Nephron progenitor cell (in vitro differentiated cells): ENCODE measurements around the gene HARBI1.

Experiments
- DNase-seq: peaks from one replicate; pipeline ENCODE4 v3.0.0; 2021
- H3K27ac Mint-ChIP-seq: 2 replicates; pipeline ENCODE4 v1.8.0; 2021; ENCODE audit warnings: mild to moderate bottlenecking, moderate library complexity, mixed read lengths
- H3K27me3 Mint-ChIP-seq: 2 replicates; pipeline ENCODE4 v1.8.0; 2021; ENCODE audit warnings: mild to moderate bottlenecking, low read depth, mixed read lengths; ENCODE audit not compliant: poor library complexity
- H3K36me3 Mint-ChIP-seq: 2 replicates; pipeline ENCODE4 v1.8.0; 2021; ENCODE audit warnings: low read depth, mixed read lengths
- H3K4me1 Mint-ChIP-seq: 2 replicates; pipeline ENCODE4 v1.8.0; 2021; ENCODE audit warnings: mixed read lengths
- H3K4me3 Mint-ChIP-seq: 2 replicates; pipeline ENCODE4 v1.8.0; 2021; ENCODE audit warnings: mild to moderate bottlenecking, moderate library complexity, mixed read lengths
- H3K9me3 Mint-ChIP-seq: 2 replicates; pipeline ENCODE4 v1.8.0; 2021; ENCODE audit warnings: mild to moderate bottlenecking, moderate library complexity, mixed read lengths
- CTCF ChIP-seq: fragments of 200-600 bp; sonication (generic); IDR thresholded peaks from 2 replicates; pipeline ENCODE4 v1.5.0; 2021; ENCODE audit warnings: antibody characterized with exemption

HARBI1 gene

DNA sequence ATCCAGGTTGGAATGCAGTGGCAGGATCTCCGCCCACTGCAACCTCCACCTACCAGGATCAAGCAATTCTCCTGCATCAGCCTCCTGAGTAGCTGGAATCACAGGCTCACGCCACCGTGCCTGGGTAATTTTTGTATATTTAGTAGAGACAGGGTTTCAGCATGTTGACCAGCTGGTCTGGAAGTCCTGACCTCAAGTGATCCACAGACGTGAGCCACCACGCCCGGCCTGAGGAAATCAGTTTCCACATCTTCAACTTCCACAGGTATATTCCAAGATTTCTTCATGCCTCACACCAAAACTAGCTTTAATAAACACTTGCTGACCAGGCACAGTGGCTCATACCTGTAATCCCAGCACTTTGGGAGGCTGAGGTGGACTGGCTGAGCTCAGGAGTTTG lies 7.6 kb downstream of the HARBI1 start:
- Mint-ChIP-seq H3K27me3 (no peaks in the 10 kb centered on the region), H3K9me3 (no peaks in the 10 kb centered on the region), H3K4me1 (no peaks in the 10 kb centered on the region), H3K36me3 (no peaks in the 10 kb centered on the region), H3K4me3 (no peak overlapping the region), H3K27ac (no peak overlapping the region)
- no peak for TF ChIP-seq CTCF
- DNase-seq: no peak

DNA sequence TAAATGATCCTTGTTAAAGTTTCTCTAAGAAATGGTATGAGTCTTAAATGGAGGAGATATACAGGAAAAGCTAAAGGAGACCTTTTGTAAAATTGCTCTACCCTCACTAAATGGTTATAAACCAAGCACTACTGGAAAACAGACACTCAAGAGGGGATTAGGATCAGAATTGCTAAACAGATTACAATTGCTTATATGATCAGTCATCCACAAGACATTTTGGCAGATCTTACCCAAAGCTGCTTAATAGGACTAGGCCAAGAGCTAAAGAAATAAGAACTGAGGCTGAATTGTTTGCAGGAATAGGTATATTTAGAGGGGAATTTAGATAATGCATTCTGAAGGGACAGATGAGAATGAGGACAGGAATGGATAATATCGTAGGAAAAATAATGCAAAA lies 9.5 kb downstream of the HARBI1 start:
- no peak overlapping the region for H3K4me3 Mint-ChIP-seq
- DNase-seq: no peak
- no peak for TF ChIP-seq CTCF
- H3K4me1 Mint-ChIP-seq: no peaks in the 10 kb centered on the region
- no peaks in the 10 kb centered on the region for H3K36me3 Mint-ChIP-seq
- no peaks in the 10 kb centered on the region for H3K27me3 Mint-ChIP-seq
- H3K9me3 Mint-ChIP-seq: no peaks in the 10 kb centered on the region
- H3K27ac Mint-ChIP-seq: no peak overlapping the region

DNA sequence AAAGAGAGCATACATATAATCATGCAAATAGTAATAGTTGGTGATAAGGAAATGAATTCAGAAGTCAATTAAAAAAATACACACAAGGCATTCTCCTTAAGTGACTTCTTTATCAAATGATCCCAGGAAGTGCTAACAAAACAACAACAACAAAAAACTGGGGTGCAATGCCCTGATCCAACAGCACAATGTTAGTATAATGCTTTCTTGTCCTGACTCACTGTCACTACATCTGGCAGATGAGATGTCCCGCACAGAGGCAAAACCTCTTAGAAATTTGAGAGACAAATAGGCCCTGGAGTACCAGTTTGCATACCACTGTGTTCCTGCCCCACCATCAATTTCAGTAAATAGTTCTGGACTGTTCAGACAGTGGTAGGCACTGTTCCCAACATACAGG lies 12.2 kb downstream of the HARBI1 start:
- H3K27ac Mint-ChIP-seq: no peak overlapping the region
- H3K9me3 Mint-ChIP-seq: no peaks in the 10 kb centered on the region
- H3K4me1 Mint-ChIP-seq: no peaks in the 10 kb centered on the region
- no peaks in the 10 kb centered on the region for H3K36me3 Mint-ChIP-seq
- H3K4me3 Mint-ChIP-seq: no peak overlapping the region
- no peak for DNase-seq
- H3K27me3 Mint-ChIP-seq: no peaks in the 10 kb centered on the region
- no peak for TF ChIP-seq CTCF

GRCh38 chr11:46603704-46604308 lies 13.2 kb downstream of the HARBI1 start:
- no peaks in the 10 kb centered on the region for H3K4me1 Mint-ChIP-seq
- H3K36me3 Mint-ChIP-seq: no peaks in the 10 kb centered on the region
- H3K4me3 Mint-ChIP-seq: no peak overlapping the region
- H3K9me3 Mint-ChIP-seq: no peaks in the 10 kb centered on the region
- H3K27ac Mint-ChIP-seq: no peak overlapping the region
- H3K27me3 Mint-ChIP-seq: no peaks in the 10 kb centered on the region
- no peak for TF ChIP-seq CTCF
- no peak for DNase-seq

- Mint-ChIP-seq H3K27ac (no peak overlapping the region), H3K4me3 (no peak overlapping the region), H3K9me3 (no peaks in the 10 kb centered on the region), H3K27me3 (no peaks in the 10 kb centered on the region), H3K36me3 (no peaks in the 10 kb centered on the region), H3K4me1 (no peaks in the 10 kb centered on the region)
- DNase-seq: no peak
- TF ChIP-seq CTCF: no peak
Observed at GRCh38 chr11:46601129-46601528, 15.9 kb downstream of the HARBI1 start.

DNA sequence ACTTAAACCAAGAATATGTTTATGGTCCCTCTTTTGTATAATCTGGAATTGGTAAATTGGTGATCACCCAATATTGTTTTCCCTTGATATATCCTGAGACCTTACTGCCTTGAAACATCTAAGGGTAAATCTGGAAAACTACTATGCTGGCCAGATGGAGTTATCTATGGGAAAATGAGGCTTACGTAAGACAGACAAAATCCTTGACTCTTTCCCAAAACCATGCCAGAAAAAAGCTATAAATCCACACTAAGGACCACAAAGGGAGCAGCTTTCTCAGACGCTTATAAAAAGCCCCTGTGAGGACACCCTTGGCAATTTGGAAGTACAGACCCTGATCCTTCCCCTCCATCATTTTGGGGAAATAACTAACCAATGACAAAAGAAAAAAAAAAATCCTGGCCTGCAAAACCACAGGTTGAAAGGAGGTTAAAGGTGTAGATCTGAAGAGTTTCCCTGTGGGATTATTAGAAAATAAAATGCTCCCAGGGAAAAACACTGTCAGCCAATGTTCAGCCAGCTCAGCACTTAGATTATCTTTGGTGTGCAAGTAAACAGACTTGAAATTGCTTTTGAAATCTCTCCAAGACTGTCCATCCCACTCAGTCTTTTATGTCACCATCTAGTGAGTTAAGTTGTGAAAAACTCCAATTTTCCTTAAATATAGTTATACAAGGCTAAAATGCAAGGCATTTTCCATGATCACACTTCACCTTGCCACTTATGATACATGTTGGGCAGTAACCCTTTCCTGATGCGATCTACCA lies 16.6 kb downstream of the HARBI1 start:
- Mint-ChIP-seq H3K27me3 (no peaks in the 10 kb centered on the region), H3K4me1 (no peaks in the 10 kb centered on the region), H3K4me3 (no peak overlapping the region), H3K36me3 (no peaks in the 10 kb centered on the region), H3K27ac (no peak overlapping the region), H3K9me3 (no peaks in the 10 kb centered on the region)
- no peak for TF ChIP-seq CTCF
- DNase-seq: no peak
